H9 (cell line): Measurements from ENCODE around the gene SNTG2. TPM values are rescaled to one million over a fixed set of nuclear protein-coding genes. Genes with fewer than 3 reads are reported as not detected.

Experiments used
- DNase-seq: peaks from one replicate; pipeline ENCODE4 v3.0.0-alpha.2; 2017
- H2AFZ ChIP-seq: one replicate; pipeline ENCODE4 v1.6.1; 2013; ENCODE audit warnings: mild to moderate bottlenecking, low read length, control low read depth, moderate library complexity
- H2AK5ac ChIP-seq: 2 replicates; pipeline ENCODE4 v1.6.1; 2013; ENCODE audit warnings: low read length, control low read depth, mixed read lengths; ENCODE audit not compliant: insufficient read length
- H2BK120ac ChIP-seq: one replicate; pipeline ENCODE4 v1.6.1; 2013; ENCODE audit warnings: low read depth, mild to moderate bottlenecking, low read length, control low read depth, inconsistent platforms; ENCODE audit not compliant: poor library complexity, severe bottlenecking
- H2BK12ac ChIP-seq: 2 replicates; pipeline ENCODE4 v1.6.1; 2013; ENCODE audit warnings: low read length, control low read depth, mixed read lengths, low read depth; ENCODE audit not compliant: insufficient read length
- H2BK15ac ChIP-seq: 2 replicates; pipeline ENCODE4 v1.6.1; 2013; ENCODE audit warnings: low read depth, low read length, control low read depth
- H2BK20ac ChIP-seq: one replicate; pipeline ENCODE4 v1.6.1; 2013; ENCODE audit warnings: low read depth, mild to moderate bottlenecking, low read length, control low read depth, inconsistent platforms; ENCODE audit not compliant: poor library complexity, severe bottlenecking
- H2BK5ac ChIP-seq: 2 replicates; pipeline ENCODE4 v1.6.1; 2013; ENCODE audit warnings: low read length, control low read depth, mixed read lengths; ENCODE audit not compliant: insufficient read length
- H3K14ac ChIP-seq: 2 replicates; pipeline ENCODE4 v1.6.1; 2013; ENCODE audit warnings: low read length, control low read depth; ENCODE audit not compliant: insufficient read depth
- H3K18ac ChIP-seq: 2 replicates; pipeline ENCODE4 v1.6.1; 2013; ENCODE audit warnings: low read depth, mild to moderate bottlenecking, mixed read lengths, low read length, control low read depth; ENCODE audit not compliant: insufficient read length
- H3K23ac ChIP-seq: 2 replicates; pipeline ENCODE4 v1.6.1; 2013; ENCODE audit warnings: low read length, control low read depth, mixed read lengths, low read depth; ENCODE audit not compliant: insufficient read length
- H3K23me2 ChIP-seq: 2 replicates; pipeline ENCODE4 v1.6.1; 2013; ENCODE audit warnings: low read depth, mild to moderate bottlenecking, mixed read lengths, low read length, control low read depth; ENCODE audit not compliant: insufficient read length, poor library complexity, severe bottlenecking
- H3K27ac ChIP-seq: 2 replicates; pipeline ENCODE4 v1.5.1; 2013; ENCODE audit warnings: low read length, control low read depth, mixed read lengths, low read depth; ENCODE audit not compliant: insufficient read length
- H3K27me3 ChIP-seq: 2 replicates; pipeline ENCODE4 v1.6.1; 2013; ENCODE audit warnings: low read length, control low read depth, inconsistent platforms; ENCODE audit not compliant: insufficient read depth
- H3K4ac ChIP-seq: 2 replicates; pipeline ENCODE4 v1.6.1; 2013; ENCODE audit warnings: low read depth, mild to moderate bottlenecking, control low read depth, inconsistent platforms, low read length, moderate library complexity
- H3K4me1 ChIP-seq: 2 replicates; pipeline ENCODE4 v1.6.1; 2013; ENCODE audit warnings: low read length, control low read depth, inconsistent platforms; ENCODE audit not compliant: insufficient read depth
- H3K4me2 ChIP-seq: 2 replicates; pipeline ENCODE4 v1.6.1; 2013; ENCODE audit warnings: low read length, control low read depth, mixed read lengths; ENCODE audit not compliant: insufficient read length, insufficient read depth
- H3K56ac ChIP-seq: 2 replicates; pipeline ENCODE4 v1.6.1; 2013; ENCODE audit warnings: low read depth, mild to moderate bottlenecking, mixed read lengths, low read length, control low read depth; ENCODE audit not compliant: insufficient read length
- H3K79me1 ChIP-seq: 2 replicates; pipeline ENCODE4 v1.6.1; 2013; ENCODE audit warnings: low read depth, mild to moderate bottlenecking, moderate library complexity, low read length, control low read depth, inconsistent platforms; ENCODE audit not compliant: insufficient read depth, poor library complexity, severe bottlenecking
- H3K79me2 ChIP-seq: 2 replicates; pipeline ENCODE4 v1.6.1; 2013; ENCODE audit warnings: low read length, control low read depth, inconsistent platforms; ENCODE audit not compliant: insufficient read depth
- H3K9ac ChIP-seq: 2 replicates; pipeline ENCODE4 v1.6.1; 2013; ENCODE audit warnings: low read length, control low read depth, mixed read lengths; ENCODE audit not compliant: insufficient read length; ENCODE audit errors: extremely low read depth
- H3K9me3 ChIP-seq: one replicate; pipeline ENCODE4 v1.6.1; 2013; ENCODE audit warnings: low read depth, low read length, inconsistent platforms; ENCODE audit not compliant: control insufficient read depth
- H3T11ph ChIP-seq: one replicate; pipeline ENCODE4 v1.6.1; 2013; ENCODE audit warnings: mild to moderate bottlenecking, low read length, control low read depth, inconsistent platforms
- H4K20me1 ChIP-seq: one replicate; pipeline ENCODE4 v1.6.1; 2013; ENCODE audit not compliant: control insufficient read depth, insufficient read length, insufficient read depth
- H4K5ac ChIP-seq: 2 replicates; pipeline ENCODE4 v1.6.1; 2013; ENCODE audit warnings: low read depth, mild to moderate bottlenecking, mixed read lengths, low read length, control low read depth; ENCODE audit not compliant: insufficient read length
- H4K8ac ChIP-seq: replicated peaks from 2 replicates; pipeline ENCODE4 v1.6.1; 2013; ENCODE audit warnings: low read length, control low read depth, mixed read lengths, low read depth; ENCODE audit not compliant: insufficient read length
- H4K91ac ChIP-seq: 2 replicates; pipeline ENCODE4 v1.6.1; 2013; ENCODE audit warnings: low read depth, mild to moderate bottlenecking, moderate library complexity, mixed read lengths, low read length, control low read depth; ENCODE audit not compliant: insufficient read length
- H3K27ac Mint-ChIP-seq, 3 experiments: 2 replicates in 2 of 3; 3 replicates in 1 of 3; pipeline ENCODE4 v1.8.0; 2020 to 2021; ENCODE audit warnings: mixed read lengths in 3 of 3, mild to moderate bottlenecking in 1 of 3, moderate library complexity in 1 of 3
- H3K27me3 Mint-ChIP-seq: 2 replicates; pipeline ENCODE4 v1.8.0; 2021; ENCODE audit warnings: low read depth, mild to moderate bottlenecking, moderate library complexity, mixed read lengths
- H3K36me3 Mint-ChIP-seq, 3 experiments: 2 replicates in 2 of 3; 3 replicates in 1 of 3; pipeline ENCODE4 v1.8.0; 2020 to 2021; ENCODE audit warnings: low read depth in 3 of 3, mixed read lengths in 3 of 3; ENCODE audit not compliant: insufficient read depth in 1 of 3
- H3K4me1 Mint-ChIP-seq, 2 experiments: 2 replicates each; pipeline ENCODE4 v1.8.0; 2020; ENCODE audit warnings: mixed read lengths in 2 of 2
- H3K4me3 Mint-ChIP-seq, 2 experiments: 2 replicates in 1 of 2; 3 replicates in 1 of 2; pipeline ENCODE4 v1.8.0; 2020 to 2021; ENCODE audit warnings: mild to moderate bottlenecking in 2 of 2, mixed read lengths in 2 of 2, moderate library complexity in 1 of 2
- H3K9me3 Mint-ChIP-seq, 2 experiments: 2 replicates in 1 of 2; 3 replicates in 1 of 2; pipeline ENCODE4 v1.8.0; 2020; ENCODE audit warnings: mild to moderate bottlenecking in 2 of 2, mixed read lengths in 2 of 2, moderate library complexity in 1 of 2
- WGBS: extraction: QIAGEN DNeasy Blood & Tissue Kit; methylation state at CpG from one replicate; pipeline ENCODE4 v1.1.7; 2013; ENCODE audit warnings: missing lambda C conversion rate, low lambda C conversion rate, mixed read lengths; ENCODE audit not compliant: insufficient read length; ENCODE audit errors: extremely low coverage; 5-methylcytosine and 5-hydroxymethylcytosine counted together
- total RNA-seq: library from RNA; stranded (reverse); gene quantifications from 2 replicates; pipeline ENCODE4 v1.2.1, GENCODE V29; 2021
- TF ChIP-seq, protein P1 (sequence below): fragments of 200-600 bp; sonication (generic); conservative IDR thresholded peaks from 3 replicates; pipeline ENCODE4 v1.8.0; 2021; ENCODE audit warnings: antibody characterized with exemption, mild to moderate bottlenecking

SNTG2 gene
- total RNA-seq, 1 experiment from 2014 or later: 13.2 TPM

DNA sequence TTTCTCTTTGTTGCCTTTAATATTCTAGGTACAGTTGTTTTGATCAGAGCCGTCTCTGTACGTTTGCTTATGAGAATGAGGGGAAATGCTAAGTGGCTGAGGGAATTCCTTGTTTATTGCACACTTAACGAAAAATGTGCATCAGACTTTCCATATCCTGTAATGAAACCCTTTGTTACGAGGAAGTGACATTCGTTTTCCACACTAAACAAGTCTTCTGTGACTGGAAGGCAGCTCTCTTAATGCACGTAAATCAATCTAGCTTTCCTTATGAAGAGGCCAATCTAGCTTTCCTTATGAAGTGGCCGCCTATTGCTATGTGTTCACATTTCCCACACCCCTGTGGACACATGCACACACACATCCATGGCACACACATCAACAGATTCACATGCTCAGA is 186.2 kb downstream of the SNTG2 start:
- Histone ChIP-seq H2BK120ac (no peak overlapping the region), H4K8ac (no peak overlapping the region), H3T11ph (no peak overlapping the region), H3K4me1 (no peaks in the 10 kb centered on the region), H3K79me2 (no peaks in the 10 kb centered on the region), H3K27ac (no peak overlapping the region), H3K9me3 (no peaks in the 10 kb centered on the region), H2BK5ac (no peak overlapping the region), H2BK15ac (no peak overlapping the region), H3K79me1 (no peaks in the 10 kb centered on the region), H2BK20ac (no peak overlapping the region), H4K20me1 (no peaks in the 10 kb centered on the region), H3K14ac (no peak overlapping the region), H2AK5ac (no peak overlapping the region), H3K56ac (no peak overlapping the region), H3K23ac (no peak overlapping the region), H4K5ac (no peak overlapping the region), H3K9ac (no peak overlapping the region), H2AFZ (no peak overlapping the region), H2BK12ac (no peak overlapping the region), H3K4me2 (no peak overlapping the region), H3K27me3 (no peaks in the 10 kb centered on the region), H4K91ac (no peak overlapping the region), H3K23me2 (no peaks in the 10 kb centered on the region), H3K18ac (no peak overlapping the region), H3K4ac (no peak overlapping the region)
- Mint-ChIP-seq H3K9me3 (0 out of 5 replicates have a peak, but pooled peaks cover 0 to 4% of the 10 kb centered on the region in 2 experiments), H3K27me3 (no peaks in the 10 kb centered on the region), H3K36me3 (peaks cover 10 to 12% (median 12%) of the 10 kb centered on the region in 3 experiments; a peak in 6 of 7 replicates), H3K4me1 (peaks cover 3 to 5% of the 10 kb centered on the region in 2 experiments; a peak in 3 of 4 replicates), H3K27ac (no peak overlapping the region), H3K4me3 (no peak overlapping the region)
- WGBS: no CpG with 5 or more reads among the region's 7 CpGs
- DNase-seq: no peak
- TF ChIP-seq, protein P1, sequence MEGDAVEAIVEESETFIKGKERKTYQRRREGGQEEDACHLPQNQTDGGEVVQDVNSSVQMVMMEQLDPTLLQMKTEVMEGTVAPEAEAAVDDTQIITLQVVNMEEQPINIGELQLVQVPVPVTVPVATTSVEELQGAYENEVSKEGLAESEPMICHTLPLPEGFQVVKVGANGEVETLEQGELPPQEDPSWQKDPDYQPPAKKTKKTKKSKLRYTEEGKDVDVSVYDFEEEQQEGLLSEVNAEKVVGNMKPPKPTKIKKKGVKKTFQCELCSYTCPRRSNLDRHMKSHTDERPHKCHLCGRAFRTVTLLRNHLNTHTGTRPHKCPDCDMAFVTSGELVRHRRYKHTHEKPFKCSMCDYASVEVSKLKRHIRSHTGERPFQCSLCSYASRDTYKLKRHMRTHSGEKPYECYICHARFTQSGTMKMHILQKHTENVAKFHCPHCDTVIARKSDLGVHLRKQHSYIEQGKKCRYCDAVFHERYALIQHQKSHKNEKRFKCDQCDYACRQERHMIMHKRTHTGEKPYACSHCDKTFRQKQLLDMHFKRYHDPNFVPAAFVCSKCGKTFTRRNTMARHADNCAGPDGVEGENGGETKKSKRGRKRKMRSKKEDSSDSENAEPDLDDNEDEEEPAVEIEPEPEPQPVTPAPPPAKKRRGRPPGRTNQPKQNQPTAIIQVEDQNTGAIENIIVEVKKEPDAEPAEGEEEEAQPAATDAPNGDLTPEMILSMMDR: no peak
